ENCODE results near the gene FSTL4.

FSTL4 gene

GRCh38 chr5:133241179-133242092 is 370.9 kb downstream of the FSTL4 start:
- H3K4me3 ChIP-seq (ENCODE audit: low read depth, low read length) = no peak overlapping the region
- no peak for DNase-seq (ENCODE audit: low read depth, low spot score)
- in situ Hi-C loops (cut with HindIII; ENCODE audit: low sequenced_read_pairs) = no loop called here
- TF ChIP-seq CTCF (IDR thresholded peaks at IDR 0.05; ENCODE audit: low read depth, low read length) = no peak

- in situ Hi-C loops (cut with HindIII; ENCODE audit: low sequenced_read_pairs) = no loop called here
- DNase-seq (ENCODE audit: low read depth, low spot score) = peak; percentile 96
- TF ChIP-seq CTCF (IDR thresholded peaks at IDR 0.05; ENCODE audit: low read depth, low read length) = no peak
- H3K4me3 ChIP-seq (ENCODE audit: low read depth, low read length) = no peak overlapping the region
Measured at GRCh38 chr5:133240425-133241091, 371.8 kb downstream of the FSTL4 start.

- no peak for DNase-seq (ENCODE audit: low read depth, low spot score)
- no peak for TF ChIP-seq CTCF (IDR thresholded peaks at IDR 0.05; ENCODE audit: low read depth, low read length)
- no peak overlapping the region for H3K4me3 ChIP-seq (ENCODE audit: low read depth, low read length)
- in situ Hi-C loops (cut with HindIII; ENCODE audit: low sequenced_read_pairs) = no loop called here
Measured at GRCh38 chr5:133238426-133239205, 373.7 kb downstream of the FSTL4 start.

- in situ Hi-C loops (cut with HindIII; ENCODE audit: low sequenced_read_pairs) = no loop called here
- no peak for DNase-seq (ENCODE audit: low read depth, low spot score)
- TF ChIP-seq CTCF (IDR thresholded peaks at IDR 0.05; ENCODE audit: low read depth, low read length) = no peak
- no peak overlapping the region for H3K4me3 ChIP-seq (ENCODE audit: low read depth, low read length)
Measured at GRCh38 chr5:133236976-133237375, 375.4 kb downstream of the FSTL4 start.

GRCh38 chr5:133236541-133236951 is 375.8 kb downstream of the FSTL4 start:
- no peak overlapping the region for H3K4me3 ChIP-seq (ENCODE audit: low read depth, low read length)
- in situ Hi-C loops (cut with HindIII; ENCODE audit: low sequenced_read_pairs) = no loop called here
- no peak for DNase-seq (ENCODE audit: low read depth, low spot score)
- TF ChIP-seq CTCF (IDR thresholded peaks at IDR 0.05; ENCODE audit: low read depth, low read length) = no peak

- in situ Hi-C loops (cut with HindIII; ENCODE audit: low sequenced_read_pairs) = no loop called here
- TF ChIP-seq CTCF (IDR thresholded peaks at IDR 0.05; ENCODE audit: low read depth, low read length) = no peak
Measured at GRCh38 chr5:133235696-133236426, 376.5 kb downstream of the FSTL4 start.

More at GRCh38 chr5:133235696-133236426, 376.5 kb downstream of the FSTL4 start:
- DNase-seq (ENCODE audit: low read depth, low spot score) = no peak
- no peak overlapping the region for H3K4me3 ChIP-seq (ENCODE audit: low read depth, low read length)

Measured in astrocyte of the spinal cord (primary cell).